Endothelial cell of umbilical vein (primary cell): ENCODE data around the gene PPP1R9B. TPM values are rescaled to one million over a fixed set of nuclear protein-coding genes. Genes with fewer than 3 reads are reported as not detected.
A peak's percentile ranks its signal among the peaks of the same experiment; 100 is the strongest.

Experiments used
- BruUV-seq: library from RNA; stranded (reverse); fragments of 400-500 nt; replicated peaks from 2 replicates; lab custom pipeline; 2021; lab: Mats Ljungman, UMichigan
- CTCF ChIA-PET: fragments of 300-600, 350-600 bp; sonication (Branson Sonifier 250); formaldehyde crosslinking; loops from one replicate; lab custom pipeline; 2021; ENCODE audit warnings: antibody characterized with exemption, inconsistent platforms; lab: Charles Lee
- POLR2A ChIA-PET: fragments of 300-600, 350-600 bp; sonication (Branson Sonifier 250); formaldehyde crosslinking; loops from one replicate; lab custom pipeline; 2021; ENCODE audit warnings: antibody characterized with exemption, inconsistent platforms; lab: Charles Lee
- DNase-seq: peaks from one replicate; pipeline ENCODE4 v3.0.0-alpha.2; 2011; ENCODE audit warnings: low read depth, low spot score
- FAIRE-seq: peaks from 2 replicates; lab custom pipeline; 2011; peaks lifted over from hg19 to GRCh38; lab: Jason Lieb, UNC
- H2AFZ ChIP-seq: 2 replicates; pipeline ENCODE4 v1.6.0; 2012; ENCODE audit warnings: low read depth, low read length, control low read depth, inconsistent platforms
- H3K27ac ChIP-seq: 2 replicates; pipeline ENCODE4 v1.5.1; 2011; ENCODE audit warnings: low read depth, mild to moderate bottlenecking, control low read depth, low read length, moderate library complexity; ENCODE audit not compliant: insufficient read depth
- H3K27me3 ChIP-seq, 2 experiments: 2 replicates each; pipeline versions ENCODE4 v1.6.0 to v1.6.1; 2011; ENCODE audit warnings: low read length in 2 of 2, mixed read lengths in 1 of 2; ENCODE audit not compliant: control insufficient read depth in 2 of 2, insufficient read depth in 2 of 2
- H3K36me3 ChIP-seq, 2 experiments: 2 replicates in 1 of 2; 3 replicates in 1 of 2; pipeline ENCODE4 v1.5.1; 2011; ENCODE audit warnings: low read length in 2 of 2, mild to moderate bottlenecking in 1 of 2, moderate library complexity in 1 of 2; ENCODE audit not compliant: control insufficient read depth in 2 of 2, insufficient read depth in 2 of 2; ENCODE audit errors: extremely low read depth in 1 of 2
- H3K4me1 ChIP-seq: 3 replicates; pipeline ENCODE4 v1.5.1; 2011; ENCODE audit warnings: mild to moderate bottlenecking, low read length; ENCODE audit not compliant: control insufficient read depth, insufficient read depth; ENCODE audit errors: extremely low read depth
- H3K4me2 ChIP-seq: 2 replicates; pipeline ENCODE4 v1.6.1; 2011; ENCODE audit warnings: low read length, control low read depth, mixed read lengths; ENCODE audit not compliant: insufficient read depth
- H3K4me3 ChIP-seq, 3 experiments: fragments of 200-600 bp in 1 of 3; sonication (generic), shearing (Covaris generic) in 1 of 3; replicated peaks in 1 of 3; 2 replicates each; pipeline ENCODE4 v1.5.1; 2011 to 2016; ENCODE audit warnings: control low read depth in 3 of 3, low read length in 3 of 3, mild to moderate bottlenecking in 2 of 3, inconsistent platforms in 1 of 3, low read depth in 1 of 3, moderate library complexity in 1 of 3; ENCODE audit not compliant: insufficient read depth in 1 of 3
- H3K79me2 ChIP-seq: 2 replicates; pipeline ENCODE4 v1.6.0; 2012; ENCODE audit warnings: low read length, inconsistent platforms; ENCODE audit not compliant: control insufficient read depth, insufficient read depth
- H3K9ac ChIP-seq: replicated peaks from 2 replicates; pipeline ENCODE3; 2011; ENCODE audit warnings: low read length, control low read depth; ENCODE audit not compliant: insufficient read depth; ENCODE audit errors: extremely low read depth
- H3K9me1 ChIP-seq: replicated peaks from 3 replicates; pipeline ENCODE4 v1.6.0; 2011; ENCODE audit warnings: mild to moderate bottlenecking, low read length; ENCODE audit not compliant: control insufficient read depth, insufficient read depth; ENCODE audit errors: extremely low read depth
- H3K9me3 ChIP-seq: replicated peaks from 2 replicates; pipeline ENCODE4 v1.5.1; 2012; ENCODE audit warnings: low read length, inconsistent platforms; ENCODE audit not compliant: control insufficient read depth, insufficient read depth
- H4K20me1 ChIP-seq: replicated peaks from 2 replicates; pipeline ENCODE3; 2011; ENCODE audit warnings: mild to moderate bottlenecking, low read length; ENCODE audit not compliant: control insufficient read depth, insufficient read depth; ENCODE audit errors: extremely low read depth
- EZH2 ChIP-seq: IDR thresholded peaks from 2 replicates; pipeline ENCODE4 v1.6.1; 2012; ENCODE audit warnings: borderline replicate concordance, low read depth, mild to moderate bottlenecking, moderate library complexity, low read length, inconsistent platforms; ENCODE audit not compliant: severe bottlenecking
- FOS ChIP-seq: IDR thresholded peaks from 2 replicates; pipeline ENCODE4 v1.6.1; 2011; ENCODE audit warnings: mild to moderate bottlenecking, low read length, moderate library complexity, borderline replicate concordance; ENCODE audit not compliant: insufficient read depth
- GATA2 ChIP-seq: IDR thresholded peaks from 2 replicates; pipeline ENCODE4 v1.7.0; 2011; ENCODE audit warnings: low read depth, mild to moderate bottlenecking, moderate library complexity, mixed read lengths, low read length; ENCODE audit not compliant: insufficient read length, insufficient read depth
- JUN ChIP-seq: IDR thresholded peaks from 2 replicates; pipeline ENCODE4 v1.6.1; 2011; ENCODE audit warnings: borderline replicate concordance, low read depth; ENCODE audit not compliant: insufficient read length, insufficient read depth
- MAX ChIP-seq: IDR thresholded peaks from 2 replicates; pipeline ENCODE4 v1.6.1; 2011; ENCODE audit not compliant: insufficient read depth, insufficient read length
- MYC ChIP-seq: IDR thresholded peaks from one replicate; pipeline ENCODE4 v1.6.1; 2011; ENCODE audit warnings: mild to moderate bottlenecking, low read depth, low read length
- POLR2A ChIP-seq: IDR thresholded peaks from 2 replicates; pipeline ENCODE4 v1.6.1; 2012; ENCODE audit warnings: low read depth, mild to moderate bottlenecking, control low read depth, low read length
- POLR2AphosphoS5 ChIP-seq: IDR thresholded peaks from 2 replicates; pipeline ENCODE4 v1.6.1; 2012; ENCODE audit warnings: low read depth, mild to moderate bottlenecking, control low read depth, low read length, moderate library complexity; ENCODE audit not compliant: insufficient read depth
- dilution Hi-C: fragments of 300-500 bp; cut with MboI; formaldehyde crosslinking; loops from one replicate; pipeline ENCODE4 v1.15.0; 2019; ENCODE audit warnings: low sequenced_read_pairs; ENCODE audit not compliant: extremely low pct_ligation_motif_present
- intact Hi-C: fragments of 100-400 bp; cut with micrococcal nuclease; formaldehyde crosslinking; loops from one replicate; pipeline ENCODE4 v1.10.0; 2022
- polyA plus RNA-seq, 4 experiments: library from polyadenylated mRNA; depleted of rRNA in 3 of 4; stranded (reverse) in 3 of 4; unstranded in 1 of 4; fragments of >200 nt; gene quantifications; 2 replicates each; pipeline versions ENCODE4 v1.2.1 to v1.2.3, GENCODE V29; 2011 to 2012; ENCODE audit warnings: missing spikeins in 1 of 4
- total RNA-seq: library from RNA; stranded (reverse); gene quantifications from 2 replicates; pipeline ENCODE4 v1.2.3, GENCODE V29; 2021
- TF ChIP-seq, protein P1 (sequence below), 2 donors: IDR thresholded peaks; 1 replicate in 1 of 2; 2 replicates in 1 of 2; pipeline ENCODE4 v1.5.1; 2011; ENCODE audit warnings: low read length in 2 of 2, mild to moderate bottlenecking in 2 of 2, moderate library complexity in 2 of 2, control low read depth in 1 of 2, inconsistent platforms in 1 of 2, low read depth in 1 of 2; ENCODE audit not compliant: insufficient read depth in 1 of 2; ENCODE audit errors: extremely low read depth in 1 of 2

PPP1R9B gene
- total and polyA plus RNA-seq, 2 donors (not counting 3 experiments of a cell fraction or from before 2014, with no cell fraction given), result 20.1 to 60.2 TPM

GRCh38 chr17:50094753-50095619 lies 55.5 kb downstream of the PPP1R9B start, which contains the start of gene PDK2:
Gene PDK2, plus strand, starts transcription at chr17:50095351. Its CDS starts 85 bp downstream, at chr17:50095436.
- Histone ChIP-seq H3K9ac (no peak within 1 kb of the TSS), H3K36me3 (peaks cover 0 to 7% of the 10 kb centered on the region in 2 experiments), H4K20me1 (no peaks in the 10 kb centered on the region), H3K4me1 (peaks cover 10% of the 10 kb centered on the region), H3K4me3 (peak within 1 kb of the TSS; percentile 33 to 85 (median 46)), H3K27ac (no peak within 1 kb of the TSS), H3K79me2 (no peaks in the 10 kb centered on the region), H3K27me3 (no peaks in the 10 kb centered on the region), H3K9me1 (no peaks in the 10 kb centered on the region), H3K9me3 (no peaks in the 10 kb centered on the region), H2AFZ (peak within 1 kb of the TSS; percentile 94), H3K4me2 (peak within 1 kb of the TSS; percentile 70)
- ChIA-PET CTCF (interaction anchor here (0.6 to 5.4 kb wide), 61 partner anchors 9 to 235 kb away, joined by 3 to 101 read pairs (median 6); partner anchors contain the start of genes ITGA3, PPP1R9B, SAMD14 and SGCA), POLR2A (no interaction called here)
- dilution Hi-C loops, result no loop called here
- peak; percentile 94 for DNase-seq
- intact Hi-C loops, result loop anchor here (1.0 to 2.0 kb wide), 6 partner anchors 33 to 202 kb away; no protein-coding TSS in a partner anchor
- TF ChIP-seq, protein P1, sequence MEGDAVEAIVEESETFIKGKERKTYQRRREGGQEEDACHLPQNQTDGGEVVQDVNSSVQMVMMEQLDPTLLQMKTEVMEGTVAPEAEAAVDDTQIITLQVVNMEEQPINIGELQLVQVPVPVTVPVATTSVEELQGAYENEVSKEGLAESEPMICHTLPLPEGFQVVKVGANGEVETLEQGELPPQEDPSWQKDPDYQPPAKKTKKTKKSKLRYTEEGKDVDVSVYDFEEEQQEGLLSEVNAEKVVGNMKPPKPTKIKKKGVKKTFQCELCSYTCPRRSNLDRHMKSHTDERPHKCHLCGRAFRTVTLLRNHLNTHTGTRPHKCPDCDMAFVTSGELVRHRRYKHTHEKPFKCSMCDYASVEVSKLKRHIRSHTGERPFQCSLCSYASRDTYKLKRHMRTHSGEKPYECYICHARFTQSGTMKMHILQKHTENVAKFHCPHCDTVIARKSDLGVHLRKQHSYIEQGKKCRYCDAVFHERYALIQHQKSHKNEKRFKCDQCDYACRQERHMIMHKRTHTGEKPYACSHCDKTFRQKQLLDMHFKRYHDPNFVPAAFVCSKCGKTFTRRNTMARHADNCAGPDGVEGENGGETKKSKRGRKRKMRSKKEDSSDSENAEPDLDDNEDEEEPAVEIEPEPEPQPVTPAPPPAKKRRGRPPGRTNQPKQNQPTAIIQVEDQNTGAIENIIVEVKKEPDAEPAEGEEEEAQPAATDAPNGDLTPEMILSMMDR (IDR thresholded peaks at IDR 0.05; ENCODE audit: extremely low read depth in 1 of 2, insufficient read depth in 1 of 2, low read depth in 1 of 2, low read length in 2 of 2), result no peak
- TF ChIP-seq MYC (no peak), MAX (peak; percentile 89), EZH2 (no peak), FOS (no peak), GATA2 (no peak), POLR2AphosphoS5 (peak; percentile 30), POLR2A (no peak), JUN (no peak)
- FAIRE-seq, result peak; percentile 84
- BruUV-seq, result no TSS peak
